HG03175 (cell line): ENCODE results near the gene ERBB3.

Source experiments
- ATAC-seq: cut with Tn5 transposase; IDR thresholded peaks from one replicate; pipeline ENCODE4 v1.9.1; 2021; ENCODE audit warnings: mild to moderate bottlenecking, moderate library complexity; ENCODE audit not compliant: unreplicated experiment

Gene ERBB3

DNA sequence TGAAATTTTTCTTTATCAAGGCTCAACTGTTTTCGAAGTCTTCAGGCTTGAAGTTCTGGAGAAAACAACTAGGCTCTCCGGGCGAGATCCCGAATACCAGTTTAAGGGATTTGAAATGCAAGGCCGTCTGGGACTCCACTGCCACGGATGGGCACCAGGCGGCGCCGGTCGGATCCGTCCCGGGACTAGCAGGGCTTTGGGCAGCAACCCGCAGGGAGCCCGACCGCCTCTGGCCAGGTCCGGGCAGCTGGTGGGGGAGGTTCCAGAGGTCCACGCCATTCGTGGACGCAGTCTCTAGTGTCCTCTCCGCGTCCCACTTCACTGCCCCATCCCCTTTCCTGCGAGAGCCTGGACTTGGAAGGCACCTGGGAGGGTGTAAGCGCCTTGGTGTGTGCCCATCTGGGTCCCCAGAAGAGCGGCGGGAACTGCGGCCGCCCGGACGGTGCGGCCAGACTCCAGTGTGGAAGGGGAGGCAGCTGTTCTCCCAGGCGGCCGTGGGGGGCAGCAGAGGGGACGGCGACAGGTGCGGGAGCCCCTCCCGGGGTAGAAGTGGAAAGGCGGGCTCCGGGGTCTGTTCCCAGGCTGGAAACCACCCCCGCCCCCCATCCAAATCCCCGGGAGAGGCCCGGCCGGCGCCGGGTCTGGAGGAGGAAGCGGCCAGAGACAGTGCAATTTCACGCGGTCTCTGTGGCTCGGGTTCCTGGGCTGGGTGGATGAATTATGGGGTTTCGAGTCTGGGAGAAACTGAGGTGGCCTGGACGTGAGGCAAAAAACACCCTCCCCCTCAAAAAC, 838 bp upstream of the ERBB3 start:
- ATAC-seq, result peak; percentile 72

DNA sequence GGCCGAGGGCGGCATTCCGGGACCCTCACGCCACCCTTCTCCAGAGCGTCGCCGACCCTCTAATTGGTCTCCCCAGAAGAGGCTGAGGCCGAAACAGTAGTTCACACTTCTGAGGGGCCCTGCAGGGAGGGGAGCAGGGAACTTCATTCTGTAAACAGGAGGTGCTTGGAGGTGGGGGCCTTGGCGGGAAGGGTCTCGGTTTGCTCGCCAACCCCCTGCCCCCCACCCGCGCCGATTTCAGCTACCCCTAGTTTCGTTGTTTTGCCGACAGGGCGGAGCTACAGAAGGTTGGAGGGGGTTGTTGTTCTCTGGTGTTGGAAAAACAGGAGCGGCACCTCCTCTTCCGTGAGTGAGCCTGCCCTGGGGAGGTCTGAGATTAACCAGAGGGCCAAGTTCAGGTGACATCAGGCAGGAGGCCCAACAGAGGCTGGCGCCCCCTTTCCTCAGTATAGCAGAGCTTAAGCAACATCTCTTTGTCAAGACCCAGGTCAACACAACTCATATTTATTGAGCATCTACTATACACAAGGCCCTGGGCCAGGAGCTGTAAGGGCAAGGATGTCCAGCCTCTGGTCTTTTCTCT, 682 bp downstream of the ERBB3 start:
- no peak for ATAC-seq

- ATAC-seq, result no peak
Observed at GRCh38 chr12:56081393-56082347, 1.7 kb downstream of the ERBB3 start.

- ATAC-seq, result no peak
Observed at GRCh38 chr12:56082382-56082781, 2.4 kb downstream of the ERBB3 start.

DNA sequence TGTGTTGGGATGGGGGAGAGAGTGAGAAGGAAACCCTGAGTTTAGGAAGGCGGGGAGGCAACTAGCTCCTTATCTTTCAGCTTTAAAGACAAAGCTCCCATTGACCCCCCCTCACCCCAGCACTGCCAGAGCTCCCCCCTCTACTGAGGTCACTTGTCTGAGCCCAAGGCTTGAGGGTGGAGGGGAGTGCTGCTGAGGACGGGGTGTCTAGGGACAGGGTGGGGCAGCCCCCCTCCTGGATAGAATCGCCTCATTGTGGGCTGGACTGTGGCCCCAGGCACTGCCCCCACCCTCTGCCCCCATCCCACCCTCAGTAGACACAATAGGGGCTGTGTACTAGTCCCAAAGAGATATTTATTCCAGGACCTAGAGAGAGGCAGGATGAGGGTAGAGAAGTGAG, 3.0 kb downstream of the ERBB3 start:
- no peak for ATAC-seq

- no peak for ATAC-seq
Observed at GRCh38 chr12:56084958-56085543, 5.1 kb downstream of the ERBB3 start.

GRCh38 chr12:56086096-56086495, 6.1 kb downstream of the ERBB3 start:
- no peak for ATAC-seq

- ATAC-seq, result no peak
Observed at GRCh38 chr12:56086608-56087007, 6.6 kb downstream of the ERBB3 start.

GRCh38 chr12:56087220-56087619, 7.3 kb downstream of the ERBB3 start:
- ATAC-seq, result no peak

DNA sequence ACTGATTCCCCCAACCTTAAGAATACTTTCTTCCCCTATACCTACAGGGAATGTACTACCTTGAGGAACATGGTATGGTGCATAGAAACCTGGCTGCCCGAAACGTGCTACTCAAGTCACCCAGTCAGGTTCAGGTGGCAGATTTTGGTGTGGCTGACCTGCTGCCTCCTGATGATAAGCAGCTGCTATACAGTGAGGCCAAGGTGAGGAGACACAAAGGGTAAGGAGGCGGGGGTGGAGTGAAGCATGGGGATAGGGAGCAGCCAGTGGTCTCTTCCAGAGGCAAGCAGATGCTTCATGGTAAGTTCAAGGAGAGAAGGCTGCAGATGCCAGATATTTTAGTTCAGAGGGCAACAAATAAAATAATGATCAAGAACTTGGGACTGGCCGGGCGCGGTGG, 17.8 kb downstream of the ERBB3 start:
- no peak for ATAC-seq

- ATAC-seq, result no peak
Observed at GRCh38 chr12:56098592-56098991, 18.6 kb downstream of the ERBB3 start.

GRCh38 chr12:56099787-56100186, 19.8 kb downstream of the ERBB3 start:
- no peak for ATAC-seq

- ATAC-seq, result no peak
Observed at GRCh38 chr12:56101045-56101444, 21.1 kb downstream of the ERBB3 start.

GRCh38 chr12:56102683-56103065, 22.7 kb downstream of the ERBB3 start:
- ATAC-seq, result no peak

DNA sequence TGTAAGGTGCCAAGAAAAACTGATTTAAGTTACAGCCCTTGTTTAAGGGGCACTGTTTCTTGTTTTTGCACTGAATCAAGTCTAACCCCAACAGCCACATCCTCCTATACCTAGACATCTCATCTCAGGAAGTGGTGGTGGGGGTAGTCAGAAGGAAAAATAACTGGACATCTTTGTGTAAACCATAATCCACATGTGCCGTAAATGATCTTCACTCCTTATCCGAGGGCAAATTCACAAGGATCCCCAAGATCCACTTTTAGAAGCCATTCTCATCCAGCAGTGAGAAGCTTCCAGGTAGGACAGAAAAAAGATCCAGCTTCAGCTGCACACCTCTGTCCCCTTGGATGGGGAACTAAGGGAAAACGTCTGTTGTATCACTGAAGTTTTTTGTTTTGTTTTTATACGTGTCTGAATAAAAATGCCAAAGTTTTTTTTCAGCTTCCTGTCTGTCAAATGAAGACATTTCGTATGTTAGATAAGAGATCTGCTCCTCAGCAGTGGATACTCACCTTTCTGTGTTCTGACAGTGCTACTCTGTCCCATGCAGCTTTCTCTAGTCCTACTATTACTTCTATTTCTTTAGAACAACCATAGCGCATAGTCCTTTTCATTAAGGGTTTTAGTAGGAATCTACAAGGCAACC, 23.2 kb downstream of the ERBB3 start:
- ATAC-seq, result no peak

- ATAC-seq, result no peak
Observed at GRCh38 chr12:56103823-56104108, 23.8 kb downstream of the ERBB3 start.

- ATAC-seq, result peak; percentile 97
Observed at GRCh38 chr12:56104109-56104814, 24.3 kb downstream of the ERBB3 start, which contains the start of gene PA2G4. Gene PA2G4, plus strand, starts transcription at chr12:56104559. Its CDS starts 179 bp downstream, at chr12:56104738.

GRCh38 chr12:56104815-56105608, 25.0 kb downstream of the ERBB3 start:
- ATAC-seq, result peak; percentile 17

DNA sequence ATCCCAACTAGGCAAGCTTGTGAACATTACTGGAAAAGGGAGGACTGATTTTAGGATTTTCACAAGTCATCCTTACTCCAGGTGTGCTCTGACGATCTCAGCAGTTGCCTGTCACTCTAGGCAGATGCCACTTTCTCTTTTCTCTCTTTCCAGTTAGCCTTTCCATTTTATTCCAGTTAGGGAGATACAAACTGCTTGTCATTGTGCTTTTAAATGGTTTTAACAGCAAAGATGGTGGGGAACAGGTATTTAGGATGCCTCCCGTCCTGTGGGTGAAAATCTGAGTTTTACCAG, 25.6 kb downstream of the ERBB3 start:
- ATAC-seq, result no peak

GRCh38 chr12:56107242-56107641, 27.3 kb downstream of the ERBB3 start:
- no peak for ATAC-seq
